Skeletal muscle satellite cell (primary cell): ENCODE data around the gene ABCF3.

Experiments used
- H3K27me3 ChIP-seq: 2 replicates; pipeline ENCODE4 v1.7.0; 2013; ENCODE audit warnings: low read length; ENCODE audit not compliant: control insufficient read depth, insufficient read depth
- H3K36me3 ChIP-seq: 2 replicates; pipeline ENCODE4 v1.7.0; 2013; ENCODE audit warnings: mild to moderate bottlenecking, control low read depth, low read length; ENCODE audit not compliant: insufficient read depth
- H3K4me1 ChIP-seq: 2 replicates; pipeline ENCODE4 v1.7.0; 2013; ENCODE audit warnings: low read length; ENCODE audit not compliant: control insufficient read depth, insufficient read depth
- H3K4me2 ChIP-seq: 2 replicates; pipeline ENCODE4 v1.7.0; 2013; ENCODE audit warnings: mild to moderate bottlenecking, low read length
- H3K4me3 ChIP-seq: 2 replicates; pipeline ENCODE4 v1.7.0; 2013; ENCODE audit warnings: low read length
- H3K9ac ChIP-seq: 2 replicates; pipeline ENCODE4 v1.7.0; 2013; ENCODE audit warnings: mild to moderate bottlenecking, low read depth, low read length, moderate library complexity
- H3K9me3 ChIP-seq: replicated peaks from 2 replicates; pipeline ENCODE4 v1.7.0; 2013; ENCODE audit warnings: mild to moderate bottlenecking, control low read depth, low read length

The ABCF3 gene

DNA sequence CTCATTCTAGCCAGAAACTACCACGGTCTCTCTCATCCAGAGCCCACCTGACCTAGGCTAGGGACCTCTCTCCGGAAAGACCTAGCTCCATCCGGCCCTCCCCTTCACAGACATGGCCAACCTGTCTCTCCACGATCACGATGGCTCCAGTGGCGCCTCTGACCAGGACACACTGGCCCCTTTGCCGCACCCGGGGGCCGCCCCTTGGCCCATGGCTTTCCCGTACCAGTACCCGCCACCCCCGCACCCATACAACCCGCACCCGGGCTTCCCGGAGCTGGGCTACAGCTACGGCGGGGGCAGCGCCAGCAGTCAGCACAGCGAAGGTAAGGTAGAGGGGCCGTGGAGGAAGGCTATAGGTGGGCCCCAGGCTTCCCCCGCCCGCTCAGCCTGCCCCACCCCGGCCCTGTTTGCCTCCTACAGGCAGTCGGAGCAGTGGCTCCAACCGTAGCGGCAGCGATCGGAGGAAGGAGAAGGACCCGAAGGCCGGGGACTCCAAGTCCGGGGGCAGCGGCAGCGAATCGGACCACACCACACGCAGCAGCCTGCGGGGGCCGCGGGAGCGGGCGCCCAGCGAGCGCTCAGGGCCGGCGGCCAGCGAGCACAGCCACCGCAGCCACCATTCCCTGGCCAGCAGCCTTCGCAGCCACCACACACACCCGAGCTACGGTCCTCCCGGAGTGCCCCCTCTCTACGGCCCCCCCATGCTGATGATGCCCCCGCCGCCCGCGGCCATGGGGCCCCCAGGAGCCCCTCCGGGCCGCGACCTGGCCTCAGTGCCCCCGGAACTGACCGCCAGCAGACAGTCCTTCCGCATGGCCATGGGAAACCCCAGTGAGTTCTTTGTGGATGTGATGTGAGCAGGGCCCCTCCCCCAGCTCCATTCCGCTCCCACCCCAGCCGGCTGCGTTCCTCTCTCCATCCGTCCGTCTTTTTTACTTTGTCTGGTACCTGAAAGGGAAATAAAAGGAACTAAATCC lies 15.8 kb upstream of the ABCF3 start:
- Histone ChIP-seq H3K36me3 (peaks cover 68% of the 10 kb centered on the region), H3K9me3 (no peaks in the 10 kb centered on the region), H3K9ac (no peak overlapping the region), H3K27me3 (no peaks in the 10 kb centered on the region), H3K4me2 (no peak overlapping the region), H3K4me1 (peaks cover 49% of the 10 kb centered on the region), H3K4me3 (no peak overlapping the region)

DNA sequence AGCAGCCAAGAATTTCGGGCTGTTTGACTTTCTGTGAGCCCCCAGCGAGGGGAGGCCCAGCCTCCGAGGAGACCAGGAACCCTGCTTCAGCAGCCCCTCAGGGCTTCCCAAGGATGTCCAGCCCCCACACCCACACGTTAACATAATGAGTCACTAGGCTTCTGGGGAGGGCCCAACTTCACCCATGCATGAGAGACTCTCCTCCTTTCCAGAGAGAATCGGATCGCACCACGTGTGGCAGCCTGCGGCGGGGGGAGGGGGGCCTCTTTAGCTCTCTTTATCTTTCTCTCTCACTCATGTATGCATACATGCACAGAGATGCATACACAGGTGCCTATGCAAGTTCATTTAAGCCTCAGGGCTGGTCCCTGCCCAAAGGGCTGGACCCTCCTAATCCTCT lies 14.4 kb upstream of the ABCF3 start:
- Histone ChIP-seq H3K4me2 (peak overlapping the region; percentile 38), H3K9me3 (no peaks in the 10 kb centered on the region), H3K27me3 (no peaks in the 10 kb centered on the region), H3K36me3 (peaks cover 58% of the 10 kb centered on the region), H3K9ac (no peak overlapping the region), H3K4me1 (peaks cover 49% of the 10 kb centered on the region), H3K4me3 (no peak overlapping the region)

- Histone ChIP-seq H3K9ac (no peak overlapping the region), H3K27me3 (no peaks in the 10 kb centered on the region), H3K36me3 (peaks cover 55% of the 10 kb centered on the region), H3K4me1 (peaks cover 60% of the 10 kb centered on the region), H3K9me3 (no peaks in the 10 kb centered on the region), H3K4me2 (peak overlapping the region; percentile 45), H3K4me3 (peak overlapping the region; percentile 18)
Observed at GRCh38 chr3:184172681-184173373, 13.2 kb upstream of the ABCF3 start.

DNA sequence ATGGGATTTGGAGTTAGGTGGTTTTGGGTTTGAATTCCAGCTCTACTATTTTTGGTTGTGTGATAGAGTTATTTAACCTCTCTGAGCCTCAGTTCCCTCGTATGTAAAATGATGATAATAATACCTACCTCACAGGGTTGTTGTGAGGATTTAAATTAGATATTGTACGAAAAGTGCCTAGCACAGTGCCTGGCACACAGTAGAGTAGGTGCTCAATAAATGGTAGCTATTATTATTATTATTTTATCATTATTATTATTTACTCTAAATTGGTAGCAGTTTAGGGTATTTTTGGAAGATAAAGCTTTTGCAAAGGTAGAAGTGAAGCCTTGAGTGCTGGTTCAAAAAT lies 12.7 kb upstream of the ABCF3 start:
- H3K4me1 ChIP-seq = peaks cover 60% of the 10 kb centered on the region

DNA sequence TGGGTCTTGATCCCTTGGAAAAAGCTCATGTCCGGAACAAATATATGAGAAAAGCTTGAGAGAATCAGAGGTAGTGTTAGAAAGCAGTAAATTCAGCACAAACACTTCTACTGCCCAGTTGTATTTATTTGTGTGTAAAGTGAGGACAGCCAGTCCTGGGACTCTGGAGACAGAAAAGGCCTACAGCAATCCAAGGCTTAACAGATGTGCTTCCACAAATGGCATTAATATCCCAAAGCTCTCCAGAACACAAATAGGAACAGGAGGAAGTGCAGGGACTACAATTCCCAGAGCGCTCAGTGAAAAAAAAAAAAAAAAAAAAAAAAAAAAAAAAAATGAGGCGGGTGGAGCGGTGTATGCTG lies 11.7 kb upstream of the ABCF3 start:
- H3K4me3 ChIP-seq = no peak overlapping the region

More for the DNA sequence above, 12.7 kb upstream of the ABCF3 start:
- peak overlapping the region; percentile 45 for H3K4me2 ChIP-seq
- H3K9me3 ChIP-seq = no peaks in the 10 kb centered on the region
- H3K4me3 ChIP-seq = peak overlapping the region; percentile 18
- peaks cover 55% of the 10 kb centered on the region for H3K36me3 ChIP-seq
- H3K27me3 ChIP-seq = no peaks in the 10 kb centered on the region
- no peak overlapping the region for H3K9ac ChIP-seq

DNA sequence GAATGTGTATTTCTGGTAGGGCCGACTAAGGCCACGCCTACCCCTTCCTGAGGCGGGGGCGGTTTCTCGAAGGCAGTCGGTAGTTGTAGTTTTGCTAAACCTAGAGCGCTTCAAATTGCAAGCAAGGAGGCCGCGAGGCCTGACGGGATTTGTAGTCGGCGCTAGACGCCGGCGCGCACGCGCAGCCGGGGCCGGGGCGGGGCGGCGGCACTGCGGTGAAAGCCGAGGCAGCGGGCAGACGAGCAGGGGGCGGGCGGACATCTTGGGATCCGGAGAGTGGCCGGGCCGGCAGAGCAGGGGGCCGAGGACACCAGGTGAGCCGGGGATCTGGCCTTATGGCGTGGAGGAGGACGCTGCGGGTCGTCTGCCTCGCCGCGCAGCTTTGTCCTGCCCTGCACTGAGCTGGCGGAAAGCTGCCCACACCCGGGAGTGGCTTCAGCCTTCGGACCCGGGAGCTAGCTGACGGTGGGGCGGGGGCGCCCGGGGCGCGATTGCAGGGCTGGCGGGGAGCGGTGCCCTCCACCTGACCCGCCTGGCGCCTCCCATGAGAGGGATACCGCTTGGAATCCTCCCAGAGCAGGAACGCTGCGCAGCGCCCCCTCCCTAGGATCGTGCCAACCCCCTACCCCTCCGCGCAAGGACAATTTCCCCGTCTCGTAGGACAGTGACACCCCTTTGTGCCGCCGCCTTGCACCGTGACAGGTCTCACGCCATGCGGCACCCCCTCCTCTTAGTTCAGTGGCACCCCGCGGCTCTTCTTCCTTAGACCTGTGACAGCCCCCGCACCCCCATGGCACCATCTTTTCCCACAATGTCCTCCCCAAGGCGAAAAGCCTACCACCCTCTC lies 11.1 kb upstream of the ABCF3 start, which contains the start of gene AP2M1:
Gene AP2M1, plus strand, starts transcription at position 210 of the 847 bp plus-strand sequence. CDS start 2,139 bp downstream, outside the sequence.
- Histone ChIP-seq H3K9ac (peak within 1 kb of the TSS; percentile 99), H3K4me2 (peak within 1 kb of the TSS; percentile 95), H3K27me3 (no peaks in the 10 kb centered on the region), H3K36me3 (peaks cover 57% of the 10 kb centered on the region), H3K9me3 (no peaks in the 10 kb centered on the region), H3K4me1 (peaks cover 66% of the 10 kb centered on the region), H3K4me3 (peak within 1 kb of the TSS; percentile 99)

More for the DNA sequence above, 11.7 kb upstream of the ABCF3 start:
- Histone ChIP-seq H3K9me3 (no peaks in the 10 kb centered on the region), H3K27me3 (no peaks in the 10 kb centered on the region), H3K4me2 (peak overlapping the region; percentile 7), H3K9ac (no peak overlapping the region), H3K4me1 (peaks cover 60% of the 10 kb centered on the region), H3K36me3 (peaks cover 57% of the 10 kb centered on the region)

GRCh38 chr3:184175506-184175905 lies 10.5 kb upstream of the ABCF3 start:
- Histone ChIP-seq H3K9me3 (no peaks in the 10 kb centered on the region), H3K4me3 (peak overlapping the region; percentile 99), H3K9ac (peak overlapping the region; percentile 99), H3K36me3 (peaks cover 62% of the 10 kb centered on the region), H3K4me1 (peaks cover 72% of the 10 kb centered on the region), H3K27me3 (no peaks in the 10 kb centered on the region), H3K4me2 (peak overlapping the region; percentile 95)

- H3K9ac ChIP-seq = peak overlapping the region; percentile 99
Observed at GRCh38 chr3:184175981-184176376, 10.0 kb upstream of the ABCF3 start.

DNA sequence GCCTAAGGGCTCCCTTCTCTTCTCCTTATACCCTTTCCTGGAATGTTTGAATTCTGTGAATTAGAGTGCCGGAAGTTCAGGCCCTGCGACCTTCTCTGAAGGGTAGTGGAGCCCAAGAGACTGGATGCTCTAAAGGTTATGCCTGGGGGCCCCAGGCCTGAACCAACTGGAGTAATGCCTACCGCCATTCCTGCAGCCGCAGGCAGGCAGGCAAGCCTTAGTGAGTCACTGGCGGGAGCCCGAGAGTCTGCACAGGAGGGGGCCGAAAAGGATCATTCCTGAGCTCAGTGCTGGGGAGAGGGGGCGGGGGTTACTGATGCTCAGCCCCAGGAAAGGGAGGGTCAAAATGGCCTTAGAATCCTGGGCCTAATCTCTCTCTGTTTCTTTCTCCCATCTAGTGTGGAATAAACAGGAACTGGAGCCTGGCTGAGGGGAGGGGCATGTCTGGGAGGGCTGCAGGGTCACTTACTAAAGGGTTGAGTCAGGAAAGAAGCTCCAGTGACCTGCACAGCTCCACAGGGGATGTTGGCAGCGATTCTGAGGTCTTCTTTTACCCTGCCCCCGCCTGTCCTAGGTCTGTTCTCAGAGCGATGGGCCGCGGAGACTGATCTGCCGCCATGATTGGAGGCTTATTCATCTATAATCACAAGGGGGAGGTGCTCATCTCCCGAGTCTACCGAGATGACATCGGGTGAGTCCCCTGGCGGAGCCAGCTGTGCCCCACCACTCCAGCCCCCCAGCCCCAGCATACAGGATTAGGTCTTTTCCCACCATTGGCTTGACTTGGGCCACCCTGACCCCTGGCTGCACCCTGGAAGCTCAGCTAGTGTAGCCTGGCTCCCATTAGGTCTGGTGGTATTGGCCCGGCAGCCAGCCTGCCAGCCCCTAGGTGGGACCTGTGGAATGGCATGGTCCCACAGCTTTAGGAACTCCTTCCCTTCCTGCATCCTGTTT lies 9.3 kb upstream of the ABCF3 start:
- peaks cover 63% of the 10 kb centered on the region for H3K36me3 ChIP-seq

More at GRCh38 chr3:184175981-184176376, 10.0 kb upstream of the ABCF3 start:
- Histone ChIP-seq H3K4me3 (peak overlapping the region; percentile 99), H3K9me3 (no peaks in the 10 kb centered on the region), H3K4me2 (peak overlapping the region; percentile 95), H3K4me1 (peaks cover 71% of the 10 kb centered on the region), H3K27me3 (no peaks in the 10 kb centered on the region), H3K36me3 (peaks cover 63% of the 10 kb centered on the region)

GRCh38 chr3:184177331-184177731 lies 8.7 kb upstream of the ABCF3 start:
- H3K36me3 ChIP-seq = peaks cover 65% of the 10 kb centered on the region
- H3K4me2 ChIP-seq = peak overlapping the region; percentile 95
- H3K4me1 ChIP-seq = peaks cover 58% of the 10 kb centered on the region
- H3K9ac ChIP-seq = peak overlapping the region; percentile 99
- H3K9me3 ChIP-seq = no peaks in the 10 kb centered on the region
- H3K4me3 ChIP-seq = peak overlapping the region; percentile 99
- H3K27me3 ChIP-seq = no peaks in the 10 kb centered on the region

More for the DNA sequence above, 9.3 kb upstream of the ABCF3 start:
- Histone ChIP-seq H3K4me1 (peaks cover 65% of the 10 kb centered on the region), H3K9me3 (no peaks in the 10 kb centered on the region), H3K9ac (peak overlapping the region; percentile 99), H3K4me3 (peak overlapping the region; percentile 99), H3K4me2 (peak overlapping the region; percentile 95), H3K27me3 (no peaks in the 10 kb centered on the region)
